HG02981 (cell line): ENCODE results near the gene FOCAD.

Source experiments
- ATAC-seq: cut with Tn5 transposase; IDR thresholded peaks from one replicate; pipeline ENCODE4 v1.9.1; 2021; ENCODE audit warnings: mild to moderate bottlenecking, moderate library complexity; ENCODE audit not compliant: unreplicated experiment

FOCAD gene

DNA sequence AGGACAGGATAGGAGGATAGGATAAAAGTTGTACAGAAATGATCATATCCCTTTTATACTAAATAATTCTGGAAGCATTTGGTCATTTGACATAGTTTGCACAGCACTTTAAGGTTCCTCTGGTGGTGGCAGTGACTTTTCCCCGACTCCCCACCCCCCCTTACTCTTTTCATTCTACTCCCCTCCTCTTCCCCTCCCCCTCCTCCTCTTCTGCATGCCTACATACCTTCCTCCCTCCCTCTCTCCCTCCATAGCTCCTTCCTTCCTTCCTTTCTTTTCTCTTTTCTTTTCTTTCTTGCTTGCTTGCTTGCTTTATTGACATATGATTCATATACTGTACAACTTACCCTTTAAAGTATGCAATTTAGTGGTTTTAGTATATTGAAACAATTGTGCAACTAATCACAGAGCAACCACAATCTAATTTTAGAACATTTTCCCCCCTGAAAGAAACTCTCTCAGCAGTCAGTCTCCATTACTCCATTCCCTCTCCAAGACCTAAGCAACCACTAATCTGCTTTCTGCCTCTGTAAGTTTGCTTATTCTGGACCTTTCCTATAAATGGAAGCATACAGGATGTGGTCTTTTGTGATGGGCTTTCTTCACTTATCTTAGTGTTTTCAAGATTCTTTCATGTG lies 188.4 kb downstream of the FOCAD start:
- no peak for ATAC-seq

DNA sequence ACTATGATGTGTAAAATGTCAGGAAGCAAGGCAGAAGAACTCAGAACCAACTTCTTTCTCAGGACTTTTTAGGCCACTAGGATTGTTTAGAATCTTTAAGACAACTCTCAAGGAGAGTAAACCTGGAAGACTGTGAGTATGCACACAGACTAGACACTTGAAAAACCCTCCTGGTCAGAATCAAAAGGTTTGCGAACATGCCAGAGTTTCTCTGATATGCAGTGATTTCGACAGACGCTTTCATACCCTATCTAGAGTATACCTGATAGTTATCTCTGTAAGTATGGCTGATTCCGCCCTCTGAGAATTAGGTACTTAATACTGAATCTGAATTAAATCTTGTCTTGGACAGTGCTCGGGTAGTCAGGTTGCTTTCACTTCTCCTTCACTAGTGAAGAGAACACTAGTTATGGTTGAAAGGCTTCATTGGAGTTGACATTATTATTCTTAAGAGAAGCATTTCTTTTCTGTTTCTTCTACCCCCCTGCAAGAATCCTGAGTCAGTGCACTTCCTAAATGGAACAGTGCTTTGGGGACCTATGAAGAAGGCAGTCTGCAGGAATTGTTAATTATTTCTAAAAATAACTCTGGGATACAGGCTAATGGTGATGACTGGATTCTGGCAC lies 189.3 kb downstream of the FOCAD start:
- ATAC-seq = no peak

DNA sequence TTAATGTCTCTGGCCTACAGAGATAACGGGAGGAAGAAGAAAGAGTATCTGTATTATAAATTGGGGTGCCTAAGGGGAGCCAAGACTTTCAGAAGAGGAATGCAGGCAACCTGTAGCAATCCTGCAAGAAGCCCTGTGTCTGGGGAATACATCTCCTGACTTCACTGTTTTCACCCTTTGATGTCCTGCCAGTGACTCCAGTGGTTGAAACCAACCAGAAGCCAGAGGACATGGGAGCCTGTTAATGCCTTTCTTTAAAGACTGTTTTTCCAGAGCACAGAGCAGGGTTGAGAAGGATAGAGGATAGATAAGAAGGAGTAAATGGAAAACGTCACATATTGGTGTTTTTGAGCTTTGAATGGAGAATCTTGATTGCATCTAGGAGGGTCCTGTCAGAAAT lies 196.2 kb downstream of the FOCAD start:
- no peak for ATAC-seq

DNA sequence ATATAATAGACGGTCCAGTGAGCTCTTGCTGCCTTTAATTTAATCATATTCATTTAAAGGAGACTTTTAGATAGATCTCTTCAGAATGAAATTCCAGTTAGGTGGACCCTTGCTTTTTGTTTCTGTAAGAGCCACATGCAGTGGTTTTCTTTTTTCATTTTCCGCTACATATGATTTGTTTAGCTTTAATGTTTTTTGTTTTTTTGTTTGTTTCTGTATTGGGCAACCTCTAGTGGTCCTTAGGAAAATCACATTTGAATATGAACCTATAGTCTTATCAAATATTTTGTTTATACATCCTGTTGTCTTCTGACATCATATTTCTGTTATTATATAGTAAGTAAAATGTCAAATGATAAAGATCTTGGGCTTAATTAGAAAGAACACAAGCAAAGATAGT lies 196.6 kb downstream of the FOCAD start:
- no peak for ATAC-seq

DNA sequence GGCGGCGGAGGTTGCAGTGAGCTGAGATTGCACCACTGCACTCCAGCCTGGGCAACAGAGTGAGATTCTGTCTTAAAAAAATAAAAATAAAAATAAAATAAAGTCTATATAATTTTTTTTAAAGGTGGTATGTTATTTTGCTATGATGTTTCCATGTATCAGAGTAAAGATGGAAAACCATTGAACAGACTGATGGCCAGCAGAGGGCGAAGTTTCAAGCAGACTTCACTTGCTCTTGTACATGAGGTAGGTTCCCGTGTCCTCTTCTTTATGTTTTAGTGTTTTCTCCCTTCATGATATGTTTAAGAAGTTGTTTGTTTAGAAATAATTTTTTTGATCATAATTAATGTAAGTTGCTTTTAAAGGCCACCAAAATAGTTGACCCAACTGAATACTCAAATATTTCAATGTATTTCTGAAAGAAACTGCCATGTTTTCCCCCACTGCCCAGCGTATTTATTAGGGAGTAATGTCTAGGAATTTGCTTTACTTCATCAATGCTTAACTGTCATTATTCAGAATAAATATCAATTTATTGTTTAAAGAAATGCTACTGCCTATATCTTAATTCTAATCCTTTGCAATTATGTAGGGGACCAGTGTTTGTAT lies 201.0 kb downstream of the FOCAD start:
- peak; percentile 59 for ATAC-seq

DNA sequence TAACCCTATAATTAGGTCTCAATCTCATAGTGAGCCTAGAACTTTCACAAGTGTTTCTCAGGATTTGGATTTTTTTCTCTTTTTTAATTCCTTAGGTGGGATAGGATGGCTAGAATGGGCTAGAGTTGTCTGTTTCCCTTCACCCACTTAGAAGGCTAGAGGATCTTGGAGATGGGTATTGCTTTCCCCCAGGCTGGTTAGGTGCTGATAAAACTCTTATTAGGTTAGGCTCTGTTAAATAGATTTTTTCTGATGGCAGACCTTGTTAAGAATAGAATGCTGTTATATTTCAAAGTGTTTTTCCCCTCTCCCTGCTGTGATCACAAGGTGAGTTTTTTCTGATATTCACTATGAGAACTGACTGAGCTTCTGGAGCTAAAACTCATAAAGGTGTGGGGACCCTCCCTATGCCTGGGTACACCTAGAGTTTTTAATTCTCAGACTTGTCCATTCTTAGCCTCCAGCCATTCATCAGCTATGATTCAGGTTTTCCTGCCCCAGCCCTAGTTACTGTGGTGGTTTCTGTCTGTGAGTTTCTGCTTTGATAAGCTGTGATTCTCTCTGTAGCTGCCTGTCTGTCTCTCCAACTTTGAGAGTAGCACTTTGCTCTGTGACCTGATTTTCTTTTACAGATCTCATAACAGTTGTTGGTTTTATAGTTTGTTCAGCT lies 215.0 kb downstream of the FOCAD start:
- ATAC-seq = no peak

DNA sequence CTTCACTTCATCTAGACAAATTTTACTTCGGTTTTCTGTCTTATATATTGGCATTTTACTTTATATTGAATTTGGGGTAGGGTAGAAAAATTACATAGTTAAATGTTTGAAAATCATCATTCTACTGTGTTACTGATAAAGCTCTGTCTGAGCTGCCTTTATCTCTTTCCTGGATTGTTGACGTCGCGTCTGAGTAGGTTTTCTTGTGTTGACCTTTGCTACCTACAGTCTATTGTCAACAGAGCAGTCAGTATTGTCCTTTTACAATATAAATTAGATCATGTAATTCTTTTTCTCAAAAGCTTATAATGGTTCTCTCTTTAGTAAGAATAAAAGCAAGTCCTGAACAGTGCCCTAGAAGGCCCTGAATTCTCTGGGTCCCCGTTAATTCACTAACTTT lies 219.2 kb downstream of the FOCAD start:
- ATAC-seq = no peak

DNA sequence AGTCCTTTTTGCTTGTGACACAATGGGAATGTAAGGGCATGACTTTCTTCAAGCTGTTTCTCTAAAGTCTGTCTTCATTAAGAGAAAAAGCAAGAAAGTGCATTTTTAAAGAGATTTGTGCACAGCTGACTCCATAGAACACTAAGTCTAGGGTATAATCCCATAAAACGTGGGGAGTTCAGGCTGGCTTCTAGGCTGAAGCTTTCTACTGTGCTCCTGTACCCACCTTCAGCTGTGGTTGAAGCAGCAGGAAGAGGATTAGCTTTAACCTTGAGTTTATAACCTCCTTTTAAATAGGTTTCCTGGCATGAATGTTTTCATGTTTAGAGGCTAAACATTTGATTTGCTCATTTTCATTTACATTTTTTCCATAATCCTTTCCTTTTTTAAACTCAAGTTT lies 220.9 kb downstream of the FOCAD start:
- ATAC-seq = no peak

DNA sequence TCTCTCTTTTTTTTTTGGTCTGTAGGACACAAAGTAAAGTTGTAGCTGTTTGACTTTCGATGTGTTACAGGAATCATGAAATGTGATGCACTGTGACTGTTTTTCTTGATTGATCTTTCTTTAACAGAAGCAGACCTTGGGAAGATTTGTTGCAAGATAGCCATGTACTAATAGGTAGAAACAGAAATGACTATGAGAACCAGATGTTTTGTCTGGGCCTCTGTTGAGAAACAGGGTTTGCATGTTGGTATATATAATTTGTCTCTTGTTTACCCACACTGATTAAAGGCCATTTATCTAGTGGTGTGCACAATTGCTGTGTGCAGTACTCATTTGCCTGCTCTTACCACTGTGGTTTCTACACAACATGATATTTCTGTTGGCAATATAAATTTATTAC lies 222.3 kb downstream of the FOCAD start:
- no peak for ATAC-seq

DNA sequence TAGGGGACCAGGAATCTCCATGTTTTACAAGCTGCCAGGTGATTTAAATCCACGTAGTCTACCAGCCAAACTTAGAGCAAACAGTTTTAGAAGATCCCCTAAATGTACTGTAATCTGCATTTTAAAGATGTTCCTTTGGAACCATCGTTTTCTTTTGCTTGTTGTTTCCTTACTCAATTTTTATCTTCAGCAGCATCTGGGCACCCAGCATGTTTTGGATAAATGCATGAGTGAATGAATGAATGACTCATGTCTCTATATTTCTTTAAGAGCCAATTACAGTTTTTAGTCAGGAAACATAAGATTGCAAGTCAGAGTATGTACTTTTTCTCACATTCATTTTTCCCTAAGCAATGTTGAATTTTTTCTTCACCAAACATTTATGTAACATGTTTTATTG lies 224.4 kb downstream of the FOCAD start:
- ATAC-seq = no peak

DNA sequence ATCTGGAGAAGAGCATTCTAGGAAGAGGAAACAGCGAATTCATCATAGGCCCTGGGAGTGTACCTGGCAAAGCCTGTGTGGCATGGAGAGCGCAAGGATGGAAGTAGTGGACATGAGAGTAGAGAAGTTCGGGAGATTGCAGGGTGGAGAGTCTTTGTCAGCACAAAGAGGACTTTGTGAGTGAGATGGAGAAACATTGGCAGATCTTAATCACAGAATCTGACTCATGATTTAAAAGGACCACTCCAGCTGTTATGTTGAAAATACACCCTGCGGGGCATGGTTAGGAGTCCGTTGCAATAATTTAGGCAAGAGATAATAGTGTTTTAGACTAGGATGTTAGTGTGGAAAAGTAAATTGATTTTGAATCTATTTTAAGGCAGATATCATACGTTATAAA lies 230.5 kb downstream of the FOCAD start:
- ATAC-seq = no peak

DNA sequence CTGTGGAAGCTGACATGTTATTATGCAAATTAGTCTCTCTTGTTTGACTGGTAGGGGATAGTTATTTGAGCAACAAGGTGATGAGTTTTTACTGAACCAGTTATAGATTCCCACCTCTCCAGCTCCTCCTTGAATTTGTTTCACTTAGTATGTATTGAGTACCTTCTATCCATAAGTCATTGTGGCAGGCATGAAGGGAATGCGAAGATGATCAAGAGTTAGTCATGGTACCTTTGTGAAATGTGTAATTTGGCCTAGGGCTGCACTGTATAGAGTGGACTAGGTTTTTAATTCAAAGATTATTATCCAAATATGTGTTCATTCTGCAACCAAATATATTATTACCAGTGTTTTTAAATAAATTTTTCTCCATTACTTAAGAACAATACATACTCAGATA lies 237.3 kb downstream of the FOCAD start:
- no peak for ATAC-seq

DNA sequence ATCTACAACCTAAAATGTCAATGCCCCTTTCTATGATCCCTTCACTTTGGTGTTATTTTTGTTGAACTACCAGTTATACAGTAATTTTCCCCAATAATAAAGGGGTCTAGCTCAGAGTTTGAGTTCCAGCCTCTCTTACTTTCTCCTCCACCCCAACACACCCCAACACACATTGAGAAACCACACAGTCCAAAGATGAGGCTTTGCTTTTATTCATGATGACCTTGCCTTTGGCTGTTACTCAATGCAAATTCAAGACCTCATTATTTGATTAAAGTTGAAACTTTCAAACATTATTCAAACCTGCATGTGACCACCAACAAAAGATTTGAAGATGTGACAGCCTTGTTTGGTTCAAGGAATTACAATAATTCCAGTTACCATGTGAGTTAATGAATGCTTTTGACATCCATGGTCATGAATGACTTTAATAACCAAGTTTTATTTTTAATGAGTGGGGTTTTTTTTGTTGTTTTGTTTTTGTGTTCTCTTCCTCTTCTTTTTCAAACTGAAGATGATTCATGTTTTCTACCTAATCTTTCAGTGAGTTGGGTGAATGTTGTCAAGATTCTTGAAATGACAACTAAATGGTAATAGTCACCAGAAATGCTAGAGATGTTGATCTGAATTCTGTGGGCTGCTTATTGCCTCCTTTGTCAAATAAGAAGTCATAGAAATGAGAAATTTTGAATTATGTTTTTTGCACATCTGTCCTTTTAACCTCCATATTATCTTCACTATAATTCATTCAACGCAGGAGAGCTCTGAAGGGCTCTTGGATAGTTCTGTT lies 241.4 kb downstream of the FOCAD start:
- no peak for ATAC-seq

DNA sequence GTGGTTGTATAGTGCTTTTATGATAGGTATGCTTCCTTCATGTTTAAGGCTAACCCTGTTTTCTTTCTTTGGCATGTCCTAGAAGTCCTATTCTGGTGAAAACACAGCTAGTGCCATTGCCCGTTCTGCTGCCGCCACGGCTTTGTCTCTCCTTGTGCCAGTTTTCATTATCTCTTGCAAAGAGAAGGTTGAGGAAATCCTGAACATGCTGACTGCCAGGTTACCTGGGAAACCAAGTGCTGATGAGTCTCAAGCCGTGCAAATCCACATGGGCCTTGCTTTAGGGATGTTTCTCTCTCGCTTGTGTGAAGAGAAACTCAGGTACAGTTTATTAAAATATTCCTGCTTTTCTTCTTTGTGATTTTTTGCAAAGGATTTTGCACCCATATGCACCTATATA lies 245.2 kb downstream of the FOCAD start:
- no peak for ATAC-seq

DNA sequence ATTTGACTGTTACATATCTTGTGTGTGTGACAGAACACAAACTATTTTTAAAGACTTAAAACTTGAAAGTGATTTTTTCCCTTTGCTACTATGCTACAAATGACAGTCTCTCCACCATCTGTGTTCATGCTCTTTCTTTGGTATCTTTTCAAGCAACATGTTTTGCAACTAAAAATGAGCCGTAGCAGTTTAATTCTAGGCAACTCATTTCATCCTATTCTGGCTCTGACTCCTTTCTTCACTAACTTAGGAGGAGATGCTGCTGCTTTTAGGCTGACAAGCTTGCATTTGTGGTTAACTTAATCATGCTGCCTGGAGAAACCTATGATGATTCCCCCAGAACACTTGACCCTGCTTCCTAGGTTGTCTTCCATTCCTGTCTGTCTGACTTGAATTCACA lies 246.8 kb downstream of the FOCAD start:
- no peak for ATAC-seq

DNA sequence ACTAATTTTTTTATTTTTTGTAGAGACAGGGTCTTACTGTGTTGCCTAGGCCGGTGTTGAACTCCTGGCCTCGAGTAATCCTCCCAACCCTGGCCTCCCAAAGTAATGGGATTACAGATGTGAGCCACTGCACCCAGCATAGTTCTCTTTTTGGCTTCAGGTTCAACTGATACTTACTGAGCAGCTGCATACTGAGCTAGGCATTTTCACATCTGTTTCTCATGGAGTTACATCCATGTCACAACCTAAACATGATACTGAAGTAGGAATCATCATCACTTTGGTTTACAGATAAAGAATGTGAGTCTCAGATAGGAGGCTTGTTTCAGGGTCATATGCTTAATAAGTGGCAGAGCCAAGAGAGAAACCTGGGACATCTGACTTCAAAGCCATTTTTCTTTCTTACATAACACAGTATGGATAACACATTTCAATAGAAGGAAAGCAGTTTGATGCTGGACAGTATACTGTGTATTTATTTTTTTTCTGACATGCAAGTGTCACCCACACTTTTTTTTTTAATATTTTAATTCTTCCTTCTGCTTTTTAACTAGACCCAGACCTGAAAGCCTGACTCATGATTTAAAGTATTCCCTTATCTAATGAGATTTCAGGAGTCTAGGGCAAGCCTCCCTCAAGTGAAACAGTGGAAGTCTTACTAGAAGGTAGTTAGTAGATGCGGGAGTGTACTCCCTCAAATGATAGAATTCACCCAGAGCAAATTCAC lies 256.6 kb downstream of the FOCAD start:
- ATAC-seq = peak; percentile 14

DNA sequence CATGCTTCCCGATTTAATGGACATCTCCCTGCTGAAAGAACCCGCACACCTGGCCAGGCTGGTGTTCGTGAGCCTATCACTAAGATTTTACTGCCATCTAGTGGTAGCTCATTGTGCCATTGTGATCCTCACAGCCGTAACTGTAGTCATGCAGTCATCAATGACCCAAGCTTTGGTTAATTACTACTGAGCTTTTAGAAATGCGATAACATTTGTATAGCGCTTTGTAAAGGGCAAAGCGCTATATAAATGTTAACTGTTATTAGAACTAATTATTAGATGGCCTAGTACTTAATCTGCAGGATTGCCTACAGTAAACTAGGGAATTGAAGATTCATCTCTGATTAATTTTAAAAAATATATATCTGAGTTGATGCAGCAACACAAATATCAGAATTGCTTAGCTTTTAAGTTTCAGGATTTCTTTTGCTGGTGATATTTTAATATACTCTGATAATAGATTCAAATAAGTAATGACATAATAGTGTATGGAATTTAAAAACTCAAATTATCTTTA lies 257.2 kb downstream of the FOCAD start:
- ATAC-seq = peak; percentile 97

DNA sequence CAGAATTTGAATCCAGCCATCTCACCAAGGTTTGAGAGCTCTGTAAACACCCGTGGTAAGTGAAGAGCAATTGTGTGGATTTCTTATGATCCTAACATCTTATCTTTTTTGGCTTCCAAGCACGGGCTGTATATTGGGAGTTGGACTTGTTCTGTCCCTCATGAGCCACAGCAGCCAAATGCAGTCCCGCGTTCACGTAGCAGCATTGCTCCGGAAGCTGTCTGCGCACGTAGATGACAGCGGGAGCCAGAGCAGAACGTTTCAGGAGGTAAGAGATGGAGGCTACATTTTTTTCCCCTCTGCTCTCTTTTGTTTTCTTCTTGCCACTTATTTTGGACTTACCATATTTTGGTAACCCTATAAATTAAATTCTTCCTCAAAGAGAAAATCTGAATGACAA lies 260.4 kb downstream of the FOCAD start:
- no peak for ATAC-seq

DNA sequence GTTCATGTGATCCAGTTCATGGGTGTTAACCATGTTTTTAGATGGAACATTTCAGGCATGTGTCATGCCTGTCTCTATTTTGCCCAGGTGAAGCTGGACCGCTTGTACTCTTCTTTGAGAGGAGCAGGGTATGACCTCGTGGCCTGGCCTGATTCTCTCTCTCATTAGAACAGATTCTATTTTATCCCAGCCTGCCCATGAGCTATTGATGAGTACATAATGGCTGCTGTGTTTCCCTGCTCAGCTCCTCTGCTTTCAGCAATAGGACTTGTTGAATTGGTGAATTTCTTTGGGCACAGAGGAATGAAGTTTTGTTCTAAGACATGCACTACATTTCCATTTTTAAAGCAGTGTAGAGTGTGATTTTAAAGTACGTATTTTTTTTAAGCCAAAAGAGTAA lies 261.2 kb downstream of the FOCAD start:
- ATAC-seq = no peak

DNA sequence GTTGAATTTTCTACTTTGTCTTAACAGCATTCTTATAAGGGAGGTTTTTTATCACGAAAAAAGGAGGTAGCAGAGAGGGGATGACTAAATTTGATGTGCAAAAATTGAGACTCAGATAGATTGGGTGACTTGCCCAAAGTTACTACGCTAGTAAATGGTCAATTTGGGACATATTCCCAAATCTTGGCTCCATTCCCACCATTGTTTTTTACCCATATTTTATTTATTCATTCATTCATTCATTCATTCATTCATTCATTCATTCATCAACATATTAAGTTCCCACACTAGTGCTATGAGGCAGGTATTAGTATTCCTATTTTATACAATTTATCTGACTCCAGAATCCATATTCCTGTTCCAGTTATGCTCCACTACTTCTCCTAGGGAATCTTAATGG lies 261.8 kb downstream of the FOCAD start:
- ATAC-seq = no peak
